Diencephalon (tissue), 1 donor: ENCODE data around the gene SPSB3. TPM values are rescaled to one million over a fixed set of nuclear protein-coding genes. Genes with fewer than 3 reads are reported as not detected.

Experiments used
- small RNA-seq: library from RNA; depleted of rRNA; stranded (forward); fragments of <200 nt; gene quantifications from one replicate; pipeline ENCODE3, GENCODE V24; 2014
- total RNA-seq: library from RNA; depleted of rRNA; stranded (reverse); fragments of >200 nt; gene quantifications from one replicate; pipeline ENCODE4 v1.2.3, GENCODE V29; 2014

The SPSB3 gene
- 44.5 TPM for total RNA-seq

GRCh38 chr16:1782408-1783264 is at the start of gene SPSB3, which contains the start of gene NUBP2:
Gene SPSB3 (minus strand): TSS chr16:1782571. CDS start chr16:1781483, 1,088 bp downstream.
Gene NUBP2 (plus strand): TSS chr16:1782960. CDS start chr16:1783021, 61 bp downstream.

DNA sequence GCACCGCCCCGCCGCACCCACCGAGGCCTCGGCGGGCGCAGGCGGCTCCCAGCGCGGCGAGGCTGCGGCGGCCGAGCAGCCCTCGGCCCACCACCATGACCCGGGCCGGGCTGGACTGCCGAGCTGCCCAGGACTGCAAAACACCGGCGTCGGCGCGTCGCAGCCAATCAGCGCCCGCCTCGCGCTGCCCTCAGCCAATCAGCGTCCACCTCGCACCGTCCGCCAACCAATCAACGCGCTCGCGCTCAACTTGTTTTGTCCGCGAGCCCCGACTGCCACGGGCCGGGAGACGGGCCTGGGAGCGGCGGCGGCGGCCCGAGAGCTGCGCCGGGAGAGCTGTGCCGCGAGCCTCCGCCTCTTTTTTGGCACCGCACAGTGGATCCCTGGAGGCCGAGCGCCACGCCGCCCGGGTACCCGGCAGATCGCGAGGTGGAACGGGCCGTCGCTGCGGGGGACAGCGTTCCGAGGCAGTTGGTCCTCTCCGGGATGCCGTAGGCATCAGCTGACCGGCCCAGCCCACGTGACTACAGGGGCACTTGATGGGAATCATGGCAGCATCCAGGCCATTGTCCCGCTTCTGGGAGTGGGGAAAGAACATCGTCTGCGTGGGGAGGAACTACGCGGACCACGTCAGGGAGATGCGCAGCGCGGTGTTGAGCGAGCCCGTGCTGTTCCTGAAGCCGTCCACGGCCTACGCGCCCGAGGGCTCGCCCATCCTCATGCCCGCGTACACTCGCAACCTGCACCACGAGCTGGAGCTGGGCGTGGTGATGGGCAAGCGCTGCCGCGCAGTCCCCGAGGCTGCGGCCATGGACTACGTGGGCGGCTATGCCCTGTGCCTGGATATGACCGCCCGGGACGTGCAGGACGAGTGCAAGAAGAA is 44.6 kb upstream of the SPSB3 start, which contains the start of the genes FAHD1 and HAGH:
Gene FAHD1 (plus strand): TSS at position 516 of the 883 bp plus-strand sequence. CDS start 33 bp downstream, at position 549.
Gene HAGH (minus strand): TSS at position 135 of the 883 bp plus-strand sequence. CDS start 38 bp downstream, at position 97.

GRCh38 chr16:1793578-1794220 is 11.3 kb upstream of the SPSB3 start, which contains the start of gene IGFALS:
Gene IGFALS (minus strand): TSS chr16:1793705. CDS start chr16:1793652, 53 bp downstream.

DNA sequence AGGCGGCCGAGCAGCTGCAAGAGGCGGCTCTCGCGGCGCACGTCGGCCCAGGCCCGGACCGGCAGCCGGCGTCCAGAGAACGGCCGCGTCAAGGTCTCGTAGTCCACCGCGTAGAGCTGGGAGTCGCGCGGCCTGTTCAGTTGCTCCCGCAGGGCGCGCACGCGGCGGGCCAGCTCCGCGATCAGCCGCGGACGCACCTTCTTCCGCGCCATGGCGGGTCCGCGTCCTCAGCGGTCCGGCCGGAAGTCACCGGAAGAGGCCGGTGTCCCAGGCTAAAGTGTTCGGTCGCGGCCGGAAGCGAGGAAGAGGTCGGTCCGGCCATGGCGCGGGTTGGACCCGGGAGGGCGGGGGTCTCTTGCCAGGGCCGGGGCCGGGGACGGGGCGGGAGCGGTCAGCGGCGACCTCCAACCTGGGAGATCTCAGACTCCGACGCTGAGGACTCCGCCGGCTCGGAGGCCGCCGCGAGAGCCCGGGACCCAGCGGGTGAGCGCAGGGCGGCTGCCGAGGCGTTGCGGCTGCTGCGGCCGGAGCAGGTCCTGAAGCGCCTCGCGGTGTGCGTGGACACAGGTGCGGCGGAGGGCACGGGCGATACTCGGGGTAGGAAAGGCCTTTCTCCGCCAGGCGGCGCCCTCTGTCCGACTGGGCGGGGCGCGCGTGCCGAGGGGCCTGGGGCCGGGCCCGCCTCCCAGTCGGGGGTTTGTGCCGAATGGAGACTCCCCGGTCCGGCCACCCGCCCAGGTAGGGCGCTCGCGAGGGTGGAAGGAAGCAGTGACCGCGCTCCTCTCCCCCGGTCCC is 9.3 kb downstream of the SPSB3 start, which contains the start of gene MRPS34:
Gene MRPS34 (minus strand): TSS at position 227 of the 795 bp plus-strand sequence. CDS start 15 bp downstream, at position 212.

GRCh38 chr16:1772362-1772907 is 9.9 kb downstream of the SPSB3 start, which contains the start of gene EME2:
Gene EME2 (plus strand): TSS chr16:1772810. CDS start chr16:1773228, 418 bp downstream.

GRCh38 chr16:1771188-1771863 is 11.0 kb downstream of the SPSB3 start, which contains the start of gene NME3:
Gene NME3 (minus strand): TSS chr16:1771543. CDS start chr16:1771534, 9 bp downstream.

Small RNAs within 50 kb of the gene (small RNA-seq; reads per million reads assigned to genes)
- gene MIR3177: 0.15 reads per million

Other genes starting within 250 kb of the SPSB3 start
- 3.2 TPM for gene TMEM204, start 248.9 kb downstream of the SPSB3 start, total RNA-seq
- gene IFT140, start 170.5 kb downstream of the SPSB3 start, total RNA-seq: 42.7 TPM
- 10.1 TPM for gene CRAMP1, start 170.2 kb downstream of the SPSB3 start, total RNA-seq
- gene JPT2, start 104.3 kb downstream of the SPSB3 start, total RNA-seq: 35.1 TPM
- 85.8 TPM for gene MAPK8IP3, start 76.4 kb downstream of the SPSB3 start, total RNA-seq
- 23.8 TPM for gene NME3, start 11.0 kb downstream of the SPSB3 start, total RNA-seq
- gene EME2, start 9.8 kb downstream of the SPSB3 start, total RNA-seq: 12.0 TPM
- 34.4 TPM for gene MRPS34, start 9.4 kb downstream of the SPSB3 start, total RNA-seq
- gene NUBP2, start 389 bp upstream of the SPSB3 start, total RNA-seq: 36.2 TPM
- not detected for gene IGFALS, start 11.1 kb upstream of the SPSB3 start, total RNA-seq
- gene HAGH, start 44.3 kb upstream of the SPSB3 start, total RNA-seq: 67.4 TPM
- gene FAHD1, start 44.6 kb upstream of the SPSB3 start, total RNA-seq: 44.3 TPM
- gene MEIOB, start 89.6 kb upstream of the SPSB3 start, total RNA-seq: 1.8 TPM
- not detected for gene HS3ST6, start 135.8 kb upstream of the SPSB3 start, total RNA-seq
- 6.7 TPM for gene MSRB1, start 160.6 kb upstream of the SPSB3 start, total RNA-seq
- gene RPL3L, start 172.1 kb upstream of the SPSB3 start, total RNA-seq: not detected
- 93.0 TPM for gene NDUFB10, start 177.0 kb upstream of the SPSB3 start, total RNA-seq
- 1,359 TPM for gene RPS2, start 182.3 kb upstream of the SPSB3 start, total RNA-seq
- gene RNF151, start 184.3 kb upstream of the SPSB3 start, total RNA-seq: not detected
- gene TBL3, start 189.5 kb upstream of the SPSB3 start, total RNA-seq: 13.1 TPM
- 1.2 TPM for gene NOXO1, start 198.9 kb upstream of the SPSB3 start, total RNA-seq
- gene GFER, start 201.6 kb upstream of the SPSB3 start, total RNA-seq: 14.1 TPM
- 112 TPM for gene SYNGR3, start 207.4 kb upstream of the SPSB3 start, total RNA-seq
- gene ZNF598, start 227.2 kb upstream of the SPSB3 start, total RNA-seq: 7.8 TPM
- gene NPW, start 237.2 kb upstream of the SPSB3 start, total RNA-seq: not detected
- gene NHERF2, start 244.3 kb upstream of the SPSB3 start, total RNA-seq: 23.5 TPM